Activated CD4-positive, alpha-beta T cell treated with anti-CD3 and anti-CD28 coated beads for 48 hours (primary cell): ENCODE results near the gene ENTPD2.
A peak's percentile ranks its signal among the peaks of the same experiment; 100 is the strongest.
"Not testable (repeated sequence)": the region's sequence is repeated elsewhere in the genome, so short reads cannot be mapped to it uniquely, and the experiment has no call there.

Source experiments
- DNase-seq: peaks from one replicate; pipeline ENCODE4 v3.0.0-alpha.2; 2020

The ENTPD2 gene

DNA sequence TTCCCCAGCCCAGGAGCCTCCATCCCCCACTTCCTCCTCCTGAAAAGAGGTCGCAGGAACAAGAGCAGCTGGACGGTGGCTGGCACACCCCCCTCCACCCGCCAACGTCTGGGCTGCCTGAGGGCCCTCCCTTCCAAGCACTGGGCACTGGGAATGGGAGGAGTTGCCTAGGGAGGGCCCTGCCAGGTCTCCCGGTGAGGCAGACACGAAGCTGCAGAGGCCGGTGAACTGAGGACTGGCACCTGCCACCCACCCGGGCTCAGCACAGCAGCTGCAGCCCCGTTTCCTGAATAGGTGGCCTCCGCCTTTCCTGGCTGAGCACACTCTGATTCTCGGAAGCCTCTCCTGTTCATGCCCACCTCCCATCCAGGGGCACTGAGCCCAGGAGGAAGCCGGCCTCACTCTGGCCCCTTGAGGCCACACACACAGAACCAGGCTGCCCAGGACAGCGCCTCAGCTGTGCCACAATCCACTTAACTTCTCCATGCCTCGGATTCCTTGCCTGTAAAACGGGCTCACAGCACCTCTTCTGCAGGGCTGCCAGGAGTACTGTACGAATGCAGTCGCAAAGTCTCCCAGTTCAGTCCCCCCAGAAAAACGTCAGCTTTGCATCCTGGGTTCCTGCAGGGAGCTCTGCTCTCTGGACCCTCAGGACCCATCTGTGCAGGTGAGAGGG lies 9.2 kb downstream of the ENTPD2 start:
- no peak for DNase-seq

DNA sequence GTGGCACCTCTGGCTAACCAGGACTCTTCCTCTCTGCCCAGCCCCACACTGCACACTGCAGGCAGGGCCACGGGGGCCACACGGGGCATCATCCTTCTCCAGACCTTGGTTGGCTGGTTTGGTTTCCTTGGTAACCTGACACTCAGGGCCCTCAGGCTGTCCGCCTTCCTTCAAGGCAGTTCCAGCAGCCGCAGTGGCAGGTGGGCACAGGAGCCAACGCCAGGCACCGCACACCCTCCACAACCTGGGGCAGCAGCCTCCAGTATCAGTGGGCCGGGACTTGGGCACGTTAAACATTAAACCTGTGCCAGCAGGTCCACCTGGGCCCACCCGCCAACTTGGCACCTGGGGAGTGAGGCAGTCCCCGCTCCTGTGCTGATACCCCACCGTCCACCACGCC lies 9.8 kb downstream of the ENTPD2 start:
- no peak for DNase-seq

DNA sequence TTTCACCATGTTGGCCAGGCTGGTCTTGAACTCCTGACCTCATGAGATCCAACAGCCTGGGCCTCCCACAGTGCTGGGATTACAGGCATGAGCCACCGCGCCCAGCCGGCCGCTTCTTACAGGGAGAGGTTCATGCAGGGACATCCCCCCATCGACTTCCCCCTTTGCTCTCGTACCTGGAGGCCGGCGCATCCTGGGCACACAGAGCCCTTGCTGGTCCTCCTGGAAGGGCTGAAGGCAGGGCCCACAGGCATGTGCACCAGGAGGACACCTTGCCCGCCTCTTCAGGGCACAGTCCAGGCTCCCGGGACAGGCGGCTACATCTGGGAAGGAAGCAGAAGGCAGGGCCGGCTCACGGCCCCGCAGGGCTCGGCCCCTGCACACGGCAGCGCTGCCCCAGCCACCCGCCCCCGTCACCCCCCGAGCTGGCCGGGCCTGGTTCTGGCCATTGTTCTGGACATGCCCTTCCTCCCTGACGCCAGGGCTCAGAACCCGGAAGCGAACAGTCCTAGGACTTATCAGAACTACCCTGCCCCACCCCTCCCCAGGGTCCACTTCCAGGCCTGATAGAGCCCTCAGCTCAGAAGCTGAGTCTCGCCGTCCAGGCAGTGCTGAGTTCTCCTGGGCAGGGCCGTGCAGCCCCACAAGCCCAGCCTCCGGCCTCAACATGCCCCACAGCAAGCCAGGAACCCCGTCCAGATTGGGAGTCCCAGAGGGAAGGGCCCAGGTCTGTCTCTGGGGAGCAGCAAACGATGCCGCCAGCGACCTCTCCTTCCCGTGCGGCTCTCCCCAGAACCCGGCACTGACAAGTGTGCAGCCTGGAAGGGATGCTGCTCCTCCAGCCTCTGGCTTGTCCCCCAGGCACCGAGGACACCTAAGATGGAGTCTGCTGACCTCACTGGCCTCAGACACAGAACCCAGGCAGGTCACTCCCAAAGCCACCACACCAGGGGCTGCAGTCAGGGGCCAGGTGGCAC lies 10.8 kb downstream of the ENTPD2 start:
- DNase-seq: no peak

DNA sequence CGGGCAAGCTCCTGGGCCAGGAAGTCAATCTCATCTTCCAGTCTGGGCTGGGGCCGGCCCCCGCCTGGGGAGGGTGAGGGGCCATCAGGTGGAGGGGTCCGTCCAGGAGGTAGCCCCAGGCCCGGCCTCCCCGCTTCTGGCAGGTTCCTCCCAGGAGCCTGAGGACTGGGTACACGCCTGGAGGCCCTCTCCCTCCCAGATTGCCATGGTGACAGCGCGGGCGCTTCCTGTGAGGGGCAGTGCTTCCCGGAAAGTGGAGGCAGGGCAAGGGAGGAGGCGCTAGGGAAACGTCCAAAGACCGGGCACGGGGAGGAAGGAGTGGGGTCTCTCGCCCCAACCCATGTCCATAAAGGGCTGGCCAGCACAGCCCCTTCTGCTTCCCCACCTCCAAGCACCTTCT lies 12.7 kb downstream of the ENTPD2 start:
- no peak for DNase-seq

DNA sequence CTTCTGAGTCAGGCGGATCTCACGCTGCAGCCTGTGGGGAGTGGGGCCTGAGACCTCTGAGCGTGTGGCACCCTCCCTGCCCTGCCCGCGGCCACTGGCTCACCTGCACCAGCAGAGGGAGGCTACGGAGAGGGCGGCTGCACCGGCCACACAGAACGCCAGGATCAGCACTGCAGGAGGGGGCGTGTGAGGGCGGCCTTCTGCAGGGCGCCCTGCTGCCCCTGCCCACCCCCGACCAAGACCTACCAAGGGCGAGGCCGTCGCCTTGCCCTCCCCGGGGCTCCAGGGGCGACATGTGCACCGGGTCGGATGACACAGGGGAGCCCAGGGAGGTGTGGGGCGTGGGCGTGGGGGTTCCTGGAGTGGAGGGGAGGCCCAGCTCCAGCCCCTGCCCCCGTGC lies 13.3 kb downstream of the ENTPD2 start:
- no peak for DNase-seq

DNA sequence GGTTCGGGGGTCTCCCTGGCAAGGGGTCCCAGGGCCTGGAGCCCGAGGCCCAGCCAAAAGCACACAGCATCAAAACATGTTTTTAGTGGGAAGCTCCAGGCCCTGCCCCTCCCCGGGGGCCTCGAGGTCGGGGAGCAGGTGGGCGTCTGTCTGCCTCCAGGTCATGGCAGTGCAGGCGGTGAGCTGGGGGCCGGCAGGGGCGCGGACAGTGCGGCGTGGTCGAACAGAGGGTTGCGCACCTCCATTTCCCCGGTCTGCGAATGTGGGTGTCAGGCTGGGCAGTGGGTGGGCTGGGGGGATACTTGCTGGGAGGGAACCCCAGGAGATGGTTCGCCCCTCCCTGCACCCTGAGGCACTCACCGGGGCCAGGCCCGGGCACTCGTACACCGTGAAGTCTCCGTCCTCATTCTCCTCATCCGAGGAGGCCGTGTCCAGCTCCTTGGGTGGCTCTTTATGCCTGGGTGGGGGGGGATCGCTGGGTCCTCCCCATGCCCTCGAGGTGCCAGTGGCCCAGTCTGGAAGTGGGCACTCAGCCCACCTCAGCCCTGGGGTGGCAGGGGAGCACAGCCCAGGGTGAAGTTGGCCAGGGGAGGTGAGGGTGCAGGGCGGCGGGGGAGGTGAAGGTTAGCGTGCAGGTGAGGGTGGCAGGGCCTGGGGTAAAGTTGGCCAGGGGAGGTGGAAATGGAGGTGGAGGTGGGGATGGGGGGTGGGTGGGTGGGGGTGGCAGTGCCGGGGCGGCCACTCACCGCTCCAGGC lies 14.1 kb downstream of the ENTPD2 start:
- no peak for DNase-seq

DNA sequence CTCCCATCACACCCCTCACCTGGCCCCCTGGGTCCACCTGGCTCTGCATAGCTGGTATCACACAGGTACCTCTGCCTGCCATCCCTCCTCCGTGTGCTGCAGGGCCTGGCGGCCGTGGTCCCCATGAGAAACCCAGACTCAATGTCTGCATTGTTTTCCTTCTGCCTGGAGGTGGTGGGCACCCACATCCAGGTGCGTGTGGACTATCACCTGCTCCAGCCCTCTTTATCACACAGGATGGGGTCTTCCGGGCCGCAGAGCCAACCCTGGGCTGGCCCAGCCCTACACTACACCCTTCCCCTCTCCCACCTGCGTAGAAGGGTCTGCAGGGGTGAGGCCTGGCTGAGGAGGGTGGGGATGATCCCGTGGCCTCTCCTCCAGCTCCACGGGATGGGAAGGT lies 14.9 kb downstream of the ENTPD2 start:
- no peak for DNase-seq

DNA sequence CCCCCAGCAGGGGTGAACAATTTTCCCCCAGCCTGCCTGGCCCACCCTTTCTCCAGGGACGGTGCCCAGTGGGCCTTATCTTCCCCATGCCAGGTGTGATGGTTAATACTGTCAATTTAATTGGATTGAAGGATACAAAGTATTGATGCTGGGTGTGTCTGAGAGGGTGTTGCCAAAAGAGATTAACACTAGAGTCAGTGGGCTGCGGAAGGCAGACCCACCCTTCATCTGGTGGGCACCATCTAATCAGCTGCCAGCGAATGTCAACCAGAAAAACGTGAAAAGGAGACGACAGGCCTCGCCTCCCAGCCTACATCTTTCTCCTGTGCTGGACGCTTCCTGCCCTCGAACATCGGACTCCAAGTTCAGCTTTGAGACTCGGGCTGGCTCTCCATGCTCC lies 16.4 kb downstream of the ENTPD2 start:
- no peak for DNase-seq

DNA sequence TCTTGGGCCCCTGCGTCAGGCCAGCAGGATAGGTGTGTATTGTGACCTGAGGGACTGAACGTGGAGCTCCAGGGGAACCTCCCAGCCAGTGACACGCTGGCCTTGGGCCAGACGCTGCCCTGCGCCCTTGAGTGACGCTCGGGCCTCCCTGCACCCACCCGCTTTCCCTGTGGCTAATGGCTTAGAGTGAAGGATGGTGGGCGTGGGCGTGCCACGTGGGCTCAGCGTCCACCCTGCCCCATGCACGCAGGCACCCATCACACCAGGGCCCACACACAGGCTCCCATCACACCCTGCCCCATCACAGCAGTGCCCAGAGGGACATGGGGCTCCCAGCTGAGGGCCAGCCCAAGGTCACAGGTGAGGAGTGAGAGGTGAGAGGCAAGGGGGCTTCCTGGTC lies 16.8 kb downstream of the ENTPD2 start:
- DNase-seq: no peak

DNA sequence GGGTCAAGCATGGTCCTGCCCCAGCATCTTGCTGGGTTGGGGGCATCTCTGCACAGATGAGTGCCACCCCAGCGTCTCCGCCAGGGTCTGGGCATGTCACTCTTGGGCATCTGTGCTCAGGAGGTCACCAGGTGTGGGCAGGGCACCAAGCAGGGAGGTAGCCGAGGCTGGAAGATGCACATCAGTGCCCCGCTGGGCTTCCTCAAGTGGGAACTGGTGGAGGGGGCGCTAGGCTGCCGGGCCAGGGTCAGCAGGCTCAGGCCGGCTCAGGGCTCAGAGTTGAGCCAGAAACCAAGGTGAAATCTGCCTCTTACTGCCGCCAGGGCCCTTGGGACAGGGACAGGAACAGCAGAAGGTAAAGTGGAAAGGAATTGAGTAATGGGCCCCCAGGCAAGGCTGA lies 17.9 kb downstream of the ENTPD2 start:
- no peak for DNase-seq

DNA sequence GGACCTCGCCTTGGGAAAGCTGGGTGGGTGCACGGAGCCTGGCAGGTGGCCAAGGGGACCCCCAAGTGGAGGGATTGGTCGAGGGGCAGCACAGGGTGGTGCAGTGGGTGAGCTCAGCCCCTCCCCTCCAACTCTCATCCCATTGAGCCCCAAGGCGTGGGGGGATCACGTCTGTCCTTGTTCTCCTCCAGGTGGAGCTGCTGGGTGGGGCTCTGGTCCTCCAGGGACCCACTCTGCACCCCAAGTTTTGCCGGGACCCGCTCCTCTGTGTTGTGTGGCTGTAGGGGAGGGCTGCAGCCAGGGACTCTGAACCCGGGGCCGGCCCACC lies 18.4 kb downstream of the ENTPD2 start:
- DNase-seq: no peak

DNA sequence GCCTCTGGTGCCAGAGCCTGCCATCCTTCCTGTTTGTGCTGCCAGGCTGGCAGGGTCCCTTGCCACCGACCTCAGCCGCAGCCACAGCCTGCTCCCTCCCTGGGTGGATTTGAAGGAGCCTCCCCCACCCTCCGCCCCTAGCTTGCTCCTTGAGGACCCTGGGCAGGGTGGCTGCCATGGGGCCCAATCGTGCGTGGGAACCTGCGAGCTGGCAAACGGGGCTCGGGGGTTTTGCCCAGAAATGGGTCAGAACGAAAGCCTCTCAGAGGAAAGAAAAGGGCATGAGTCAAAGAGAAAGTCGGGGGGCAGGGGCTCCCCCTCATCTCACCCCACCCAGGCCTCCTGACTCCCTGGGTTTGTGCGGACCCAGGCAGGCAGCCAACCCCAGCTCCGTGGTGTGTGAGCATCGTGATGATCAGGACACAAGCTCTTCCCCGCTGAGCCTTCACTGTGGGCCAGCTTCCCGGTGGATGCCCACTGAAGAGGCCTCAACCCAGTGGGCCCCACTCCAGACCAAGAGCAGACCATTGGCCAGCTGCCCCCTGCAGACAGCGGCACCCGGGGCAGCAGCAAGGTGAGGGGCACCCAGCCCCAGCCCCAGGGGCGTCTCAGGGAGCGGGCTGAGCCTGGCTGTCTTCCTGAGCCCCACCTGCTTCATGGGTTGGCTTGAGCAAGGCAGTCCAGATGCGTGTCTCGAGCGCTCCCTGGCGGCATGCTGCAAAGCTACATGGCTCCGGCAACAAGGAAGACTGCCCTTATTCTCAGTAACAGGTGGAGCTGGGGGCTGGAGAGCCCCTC lies 19.0 kb downstream of the ENTPD2 start:
- peak; percentile 92 for DNase-seq

DNA sequence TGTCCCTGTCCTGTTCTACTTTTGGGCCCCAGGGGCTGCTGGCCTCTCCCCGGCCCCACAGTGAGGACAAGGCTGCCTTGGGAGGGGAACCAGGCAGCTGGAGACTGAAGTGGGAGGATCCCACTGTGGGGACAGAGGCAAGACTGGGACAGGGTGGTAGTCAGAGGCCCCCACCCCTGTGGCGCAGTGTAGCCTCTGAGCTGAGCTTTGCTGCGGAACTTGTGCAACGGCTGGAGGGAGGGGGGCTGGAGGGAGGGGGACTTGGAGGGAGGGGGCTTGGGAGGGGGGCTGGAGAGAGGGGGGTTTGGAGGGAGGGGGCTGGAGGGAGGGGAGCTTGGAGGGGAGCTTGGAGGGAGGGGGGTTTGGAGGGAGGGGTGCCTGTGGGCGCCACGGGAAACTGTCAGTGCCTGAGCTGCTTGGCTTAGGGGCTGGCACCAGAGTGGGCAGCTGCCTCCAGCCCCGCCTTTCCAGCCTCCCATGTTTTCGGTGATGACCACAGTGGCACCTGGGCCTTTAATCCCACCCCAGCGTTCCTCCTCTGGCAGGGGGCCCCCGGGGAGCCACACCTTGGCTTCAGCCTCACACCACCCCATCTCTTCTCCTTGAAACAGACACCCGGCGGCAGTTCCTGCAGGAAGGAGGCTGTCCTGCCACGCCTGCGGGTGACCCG lies 19.7 kb downstream of the ENTPD2 start:
- no peak for DNase-seq

DNA sequence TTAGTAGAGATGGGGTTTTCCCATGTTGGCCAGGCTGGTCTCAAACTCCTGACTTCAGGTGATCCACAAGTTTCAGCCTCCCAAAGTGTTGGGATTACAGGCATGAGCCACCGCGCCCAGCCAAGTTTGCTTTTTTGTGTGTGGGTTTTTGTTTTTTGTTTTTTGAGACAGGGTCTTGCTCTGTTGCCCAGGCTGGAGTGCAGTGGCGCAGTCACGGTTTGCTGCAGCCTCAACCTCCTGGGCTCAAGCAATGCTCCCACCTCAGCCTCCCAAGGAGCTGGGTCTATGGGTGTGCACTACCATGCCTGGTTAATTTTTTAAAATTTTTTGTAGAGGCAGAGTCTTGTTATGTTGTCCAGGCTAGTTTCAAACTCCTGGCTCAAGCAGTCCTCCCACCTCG lies 20.4 kb downstream of the ENTPD2 start:
- DNase-seq: not testable (repeated sequence)

DNA sequence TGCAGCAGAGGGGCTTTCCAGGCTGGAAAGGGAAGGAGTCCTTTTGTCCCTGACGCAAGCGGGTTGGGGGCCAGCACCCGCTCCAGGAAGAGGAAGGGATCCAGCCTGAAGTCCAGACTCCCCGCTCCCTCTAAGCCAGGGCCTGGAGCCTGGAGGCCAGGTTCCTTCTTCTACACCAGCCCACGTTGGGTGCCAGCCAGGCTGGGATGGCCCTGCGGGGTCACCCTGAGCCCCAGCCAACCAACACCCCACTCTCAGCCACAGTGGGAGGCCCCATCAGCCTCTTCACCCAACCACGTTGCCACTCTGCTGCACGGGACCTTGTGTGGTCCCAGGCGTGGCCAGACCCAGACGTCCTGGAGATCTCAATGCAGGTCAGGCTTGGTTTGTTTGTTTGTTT lies 21.0 kb downstream of the ENTPD2 start:
- no peak for DNase-seq

DNA sequence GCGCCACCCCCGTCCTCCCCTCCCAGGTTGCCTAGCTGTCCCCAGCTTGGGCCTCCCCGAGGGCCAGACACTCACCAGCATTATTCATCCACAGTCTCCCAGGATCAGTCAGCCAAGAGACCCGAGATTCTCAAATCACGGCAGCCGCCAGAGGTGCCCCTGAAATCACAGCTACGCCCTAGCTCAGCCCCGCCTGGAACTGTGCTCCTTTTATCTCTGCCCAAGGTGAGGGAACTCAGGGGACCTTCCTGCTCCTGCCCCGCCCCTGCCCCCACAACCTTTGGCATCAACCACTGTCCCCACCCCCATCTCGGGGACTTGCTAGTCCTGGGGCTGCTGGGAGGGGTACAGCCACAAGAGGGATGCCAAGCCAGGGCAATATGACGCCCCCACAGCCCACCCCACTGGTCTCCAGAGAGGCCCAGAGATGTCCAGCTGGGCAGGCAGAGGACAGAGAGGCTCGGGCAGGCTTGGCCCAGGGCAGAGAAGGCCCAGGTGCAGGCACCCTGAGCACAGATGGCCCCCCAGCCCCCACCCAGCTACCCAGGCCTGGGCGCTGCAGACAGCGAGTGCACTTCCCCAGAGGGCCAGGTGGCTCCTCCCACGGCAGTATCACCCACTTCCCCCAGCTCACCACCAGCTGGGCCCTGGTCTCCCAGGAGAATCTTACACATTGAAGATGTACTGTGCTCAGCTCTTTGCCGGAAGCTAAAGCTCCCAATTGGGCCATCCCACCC lies 21.8 kb downstream of the ENTPD2 start, which contains the start of gene FUT7:
Gene FUT7, minus strand, starts transcription at position 185 of the 737 bp plus-strand sequence. Its CDS starts 97 bp downstream, at position 88.
- DNase-seq: peak; percentile 49

DNA sequence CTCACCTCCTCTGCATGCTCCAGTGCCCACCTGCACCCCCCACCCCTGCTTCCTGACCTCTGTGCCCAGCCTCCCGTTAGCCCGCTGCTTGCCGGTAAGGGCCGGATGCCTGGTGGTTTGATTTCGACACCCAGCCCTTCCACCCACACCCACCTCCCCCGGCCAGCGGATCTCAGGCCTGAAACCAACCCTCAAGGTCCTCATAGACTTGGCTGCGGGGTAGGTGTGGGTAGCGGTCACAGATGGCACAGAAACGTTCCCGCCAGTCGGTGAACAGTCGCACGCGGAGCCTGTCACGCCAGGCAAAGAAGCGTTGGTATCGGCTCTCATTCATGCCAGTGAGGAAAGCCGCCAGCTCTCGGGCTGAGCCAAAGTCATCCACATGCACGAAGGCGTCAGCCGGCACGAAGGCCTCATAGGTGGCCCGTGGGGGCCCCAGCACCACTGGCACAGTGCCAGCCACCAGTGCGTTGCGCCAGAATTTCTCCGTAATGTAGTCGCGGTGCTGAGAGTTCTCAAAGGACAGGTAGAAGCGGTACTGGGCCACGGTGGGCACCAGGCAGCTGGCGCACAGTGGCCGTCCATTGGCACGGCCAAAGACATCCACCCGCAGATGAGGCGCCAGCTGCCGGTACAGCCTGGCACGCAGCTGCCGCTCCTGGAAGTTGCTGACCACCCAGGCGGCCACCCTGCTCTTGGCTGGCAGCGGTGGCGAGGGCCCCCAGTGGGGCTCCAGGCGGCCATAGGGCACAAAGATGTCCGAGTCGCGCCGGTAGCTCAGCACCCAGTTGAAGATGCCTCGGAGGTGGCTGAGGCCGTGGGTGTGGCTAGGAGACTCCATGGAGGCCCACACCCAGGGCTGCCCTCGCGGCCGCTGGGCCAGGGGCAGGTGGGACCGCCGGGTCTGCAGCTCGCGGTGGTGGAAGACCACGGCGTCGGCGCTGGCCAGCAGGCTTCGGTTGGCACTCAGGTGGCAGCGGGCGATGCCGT lies 23.0 kb downstream of the ENTPD2 start:
- peak; percentile 58 for DNase-seq

DNA sequence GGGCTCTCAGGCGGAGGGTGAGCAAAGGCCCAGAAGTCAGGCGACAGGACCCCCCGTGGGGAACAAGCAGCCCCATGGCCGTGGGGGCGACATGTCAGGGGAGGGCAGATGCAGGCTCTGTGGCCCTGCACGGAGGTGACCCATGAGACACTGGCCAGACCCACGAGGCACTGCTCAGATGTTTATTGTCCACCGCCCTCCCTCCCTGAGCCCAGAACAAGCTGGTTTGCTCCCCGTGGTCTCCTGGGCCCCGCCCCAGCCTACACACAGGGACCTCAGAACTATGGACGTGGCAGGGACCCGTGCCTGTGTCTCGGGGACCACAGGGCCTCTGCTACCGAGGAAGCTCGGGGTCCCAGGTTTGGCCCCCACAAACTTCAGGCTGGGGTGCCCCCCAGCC lies 23.9 kb downstream of the ENTPD2 start:
- no peak for DNase-seq

DNA sequence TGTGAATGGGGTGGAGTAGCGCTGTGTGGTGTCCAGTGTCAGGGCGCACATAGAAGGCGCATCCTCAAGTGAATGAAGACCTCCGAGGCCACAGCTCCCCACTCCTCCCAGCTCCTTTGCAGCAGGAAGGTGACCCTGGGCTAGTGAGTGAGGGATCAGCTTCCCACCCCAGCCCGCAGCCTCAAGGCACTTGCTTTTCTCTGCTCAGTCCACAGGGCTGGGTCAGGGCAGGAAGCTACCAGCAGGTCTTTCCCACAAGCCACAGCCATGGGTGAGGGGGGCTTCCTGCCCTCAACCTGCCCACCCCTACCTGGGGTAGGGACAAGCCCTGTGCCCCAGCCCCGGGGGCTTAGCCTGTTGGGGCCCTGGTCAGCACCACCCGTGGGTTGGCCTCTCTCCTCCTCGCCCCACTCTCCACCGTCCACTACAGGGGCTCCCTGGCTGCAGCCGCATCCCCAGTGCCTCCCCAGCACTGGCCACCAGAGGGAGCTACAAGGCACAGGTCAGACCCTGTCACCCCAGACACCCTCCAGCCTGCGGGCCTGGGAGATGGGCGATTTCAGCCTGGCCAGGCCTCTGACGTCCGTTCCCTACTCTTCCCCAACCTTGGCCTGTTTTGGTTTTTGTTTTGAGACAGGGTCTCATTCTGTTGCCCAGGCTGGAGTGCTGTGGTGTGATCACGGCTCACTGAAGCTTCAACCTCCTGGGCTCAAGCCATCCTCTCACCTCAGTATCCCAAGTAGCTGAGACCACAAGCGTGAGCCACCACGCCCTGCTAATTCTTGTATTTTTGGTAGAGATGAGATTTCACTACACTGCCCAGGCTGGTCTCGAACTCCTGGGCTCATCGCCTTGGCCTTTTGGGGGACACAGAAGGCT lies 24.6 kb downstream of the ENTPD2 start:
- peak; percentile 84 for DNase-seq
